HG03097 (cell line): ENCODE data around the gene DHPS.
"Not testable (repeated sequence)": the region's sequence is repeated elsewhere in the genome, so short reads cannot be mapped to it uniquely, and the experiment has no call there.

Experiments used
- ATAC-seq: cut with Tn5 transposase; IDR thresholded peaks from one replicate; pipeline ENCODE4 v1.9.1; 2021; ENCODE audit not compliant: unreplicated experiment, low FRiP score

The DHPS gene

GRCh38 chr19:12681074-12681987, at the start of gene DHPS:
TSS of gene DHPS (minus strand) at chr19:12681880. CDS start at chr19:12681766, 114 bp downstream.
- ATAC-seq, result peak; percentile 57

- ATAC-seq, result no peak
Observed at GRCh38 chr19:12731337-12731736, 49.7 kb upstream of the DHPS start.

GRCh38 chr19:12730064-12730463, 48.4 kb upstream of the DHPS start:
- ATAC-seq, result no peak

- ATAC-seq, result no peak
Observed at GRCh38 chr19:12727745-12728433, 46.2 kb upstream of the DHPS start.

GRCh38 chr19:12726988-12727316, 45.3 kb upstream of the DHPS start:
- ATAC-seq, result no peak

- ATAC-seq, result not testable (repeated sequence)
Observed at GRCh38 chr19:12725612-12726011, 43.9 kb upstream of the DHPS start.

GRCh38 chr19:12723641-12724426, 42.2 kb upstream of the DHPS start, which contains the start of gene TNPO2:
TSS of gene TNPO2 (minus strand) at chr19:12723932. CDS start at chr19:12720977, 2,955 bp downstream.
- ATAC-seq, result no peak

- no peak for ATAC-seq
Observed at GRCh38 chr19:12723381-12723640, 41.6 kb upstream of the DHPS start.

- ATAC-seq, result peak; percentile 80
Observed at GRCh38 chr19:12722566-12723380, 41.1 kb upstream of the DHPS start.

GRCh38 chr19:12721656-12722565, 40.2 kb upstream of the DHPS start:
- peak; percentile 8 for ATAC-seq

- no peak for ATAC-seq
Observed at GRCh38 chr19:12720851-12721655, 39.4 kb upstream of the DHPS start.

GRCh38 chr19:12720296-12720695, 38.6 kb upstream of the DHPS start:
- no peak for ATAC-seq

GRCh38 chr19:12715929-12716328, 34.2 kb upstream of the DHPS start:
- no peak for ATAC-seq

GRCh38 chr19:12715102-12715501, 33.4 kb upstream of the DHPS start:
- no peak for ATAC-seq

GRCh38 chr19:12713304-12713703, 31.6 kb upstream of the DHPS start:
- not testable (repeated sequence) for ATAC-seq

- ATAC-seq, result not testable (repeated sequence)
Observed at GRCh38 chr19:12712077-12712476, 30.4 kb upstream of the DHPS start.

- ATAC-seq, result no peak
Observed at GRCh38 chr19:12711187-12711586, 29.5 kb upstream of the DHPS start.

GRCh38 chr19:12708641-12709040, 27.0 kb upstream of the DHPS start:
- no peak for ATAC-seq

GRCh38 chr19:12706332-12706718, 24.6 kb upstream of the DHPS start:
- ATAC-seq, result no peak
